DOHH2 (cell line): Measurements from ENCODE around the gene SST.
A peak's percentile ranks its signal among the peaks of the same experiment; 100 is the strongest.

ENCODE experiments used
- CTCF ChIP-seq: fragments of 200-600 bp; sonication (generic); IDR thresholded peaks from one replicate; pipeline ENCODE4 v1.5.1; 2014; ENCODE audit warnings: antibody characterized with exemption, mild to moderate bottlenecking, low read depth, low read length; ENCODE audit not compliant: poor library complexity, severe bottlenecking
- EZH2phosphoT487 ChIP-seq: fragments of 200-600 bp; sonication (generic); IDR thresholded peaks from 2 replicates; pipeline ENCODE4 v1.6.1; 2017; ENCODE audit warnings: borderline replicate concordance, mild to moderate bottlenecking, antibody characterized with exemption, low read length, moderate library complexity, mixed read lengths

- TF ChIP-seq CTCF (peak; percentile 26), EZH2phosphoT487 (no peak)
These were observed 39.0 kb upstream of the SST start for GRCh38 chr3:187709155-187709554.
